Measurements from ENCODE around the gene MXD3.
A peak's percentile ranks its signal among the peaks of the same experiment; 100 is the strongest.
"Not testable (repeated sequence)": the region's sequence is repeated elsewhere in the genome, so short reads cannot be mapped to it uniquely, and the experiment has no call there.

The MXD3 gene

GRCh38 chr5:177311723-177312648, at the start of gene MXD3:
Gene MXD3, minus strand, starts transcription at chr5:177311898. Its CDS starts 68 bp downstream, at chr5:177311830.
- peak; percentile 90 to 98 for DNase-seq

GRCh38 chr5:177360740-177361139, 49.0 kb upstream of the MXD3 start:
- not testable (repeated sequence) for DNase-seq

- no peak for DNase-seq
These were observed 48.2 kb upstream of the MXD3 start for GRCh38 chr5:177359860-177360259.

- DNase-seq: no peak
These were observed 47.8 kb upstream of the MXD3 start for GRCh38 chr5:177359451-177359851.

- DNase-seq: no peak
These were observed 46.7 kb upstream of the MXD3 start for GRCh38 chr5:177358370-177358819.

GRCh38 chr5:177357459-177358351, 46.0 kb upstream of the MXD3 start, which contains the start of gene RGS14:
Gene RGS14, plus strand, starts transcription at chr5:177357924. Its CDS starts 101 bp downstream, at chr5:177358025.
- DNase-seq: no peak

- no peak for DNase-seq
These were observed 45.4 kb upstream of the MXD3 start for GRCh38 chr5:177357146-177357458.

- DNase-seq: no peak
These were observed 45.0 kb upstream of the MXD3 start for GRCh38 chr5:177356746-177357145.

- DNase-seq: no peak
These were observed 44.1 kb upstream of the MXD3 start for GRCh38 chr5:177355868-177356168.

GRCh38 chr5:177355162-177355867, 43.6 kb upstream of the MXD3 start:
- no peak for DNase-seq

- DNase-seq: no peak
These were observed 43.0 kb upstream of the MXD3 start for GRCh38 chr5:177354711-177355110.

- no peak for DNase-seq
These were observed 42.6 kb upstream of the MXD3 start for GRCh38 chr5:177354256-177354655.

GRCh38 chr5:177353093-177353492, 41.4 kb upstream of the MXD3 start:
- no peak for DNase-seq

- DNase-seq: peak; percentile 87 to 94
These were observed 40.0 kb upstream of the MXD3 start, which contains the start of gene LMAN2 for GRCh38 chr5:177351392-177352329. Gene LMAN2, minus strand, starts transcription at chr5:177351668. Its CDS starts 21 bp downstream, at chr5:177351647.

GRCh38 chr5:177350776-177351391, 39.2 kb upstream of the MXD3 start:
- DNase-seq: no peak

GRCh38 chr5:177349762-177350161, 38.1 kb upstream of the MXD3 start:
- no peak for DNase-seq

- no peak for DNase-seq
These were observed 37.6 kb upstream of the MXD3 start for GRCh38 chr5:177349362-177349647.

GRCh38 chr5:177347699-177348098, 36.0 kb upstream of the MXD3 start:
- no peak for DNase-seq

- DNase-seq: no peak
These were observed 35.1 kb upstream of the MXD3 start for GRCh38 chr5:177346820-177347219.

- DNase-seq: no peak
These were observed 33.2 kb upstream of the MXD3 start for GRCh38 chr5:177344891-177345290.

- DNase-seq: no peak
These were observed 32.1 kb upstream of the MXD3 start for GRCh38 chr5:177343777-177344176.

- not testable (repeated sequence) for DNase-seq
These were observed 31.3 kb upstream of the MXD3 start for GRCh38 chr5:177343000-177343399.
